ENCODE measurements around the gene TMOD1. TPM values are rescaled to one million over a fixed set of nuclear protein-coding genes. Genes with fewer than 3 reads are reported as not detected.

TMOD1 gene
- total and polyA plus RNA-seq, 9 of the 15 experiments (the other 6 are each of a cell fraction or from before 2014, with no cell fraction given) = 7.1 to 41.2 (median 14.2) TPM

GRCh38 chr9:97564291-97565175 is 63.1 kb downstream of the TMOD1 start (continued):
- 0 out of 2 replicates have a peak, but pooled peaks have one; percentile 24 for TF ChIP-seq JUND (IDR thresholded peaks at IDR 0.05; ENCODE audit: borderline replicate concordance, low read depth, low read length)
- 0 out of 3 replicates have a peak, but pooled peaks have one; percentile 22 for TF ChIP-seq JUND (tag; IDR thresholded peaks at IDR 0.05; ENCODE audit: borderline replicate concordance, low read depth, low read length)
- TF ChIP-seq ELF1 (tag; IDR thresholded peaks at IDR 0.05) = no peak
- no peak for TF ChIP-seq BRD4 (IDR thresholded peaks at IDR 0.05)
- TF ChIP-seq, protein P1, sequence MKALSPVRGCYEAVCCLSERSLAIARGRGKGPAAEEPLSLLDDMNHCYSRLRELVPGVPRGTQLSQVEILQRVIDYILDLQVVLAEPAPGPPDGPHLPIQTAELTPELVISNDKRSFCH (CRISPR knock-in tag; IDR thresholded peaks at IDR 0.05) = no peak
- TF ChIP-seq, protein P1 (tag; IDR thresholded peaks at IDR 0.05) = no peak
- no peak for TF ChIP-seq WHSC1 (IDR thresholded peaks at IDR 0.05; ENCODE audit: low read length)
- TF ChIP-seq, protein P2, sequence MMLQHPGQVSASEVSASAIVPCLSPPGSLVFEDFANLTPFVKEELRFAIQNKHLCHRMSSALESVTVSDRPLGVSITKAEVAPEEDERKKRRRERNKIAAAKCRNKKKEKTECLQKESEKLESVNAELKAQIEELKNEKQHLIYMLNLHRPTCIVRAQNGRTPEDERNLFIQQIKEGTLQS (IDR thresholded peaks at IDR 0.05) = peak; percentile 31; the same call in 1 of the 2 replicates
- TF ChIP-seq, protein P2 (CRISPR knock-in tag; conservative IDR thresholded peaks at IDR 0.05) = no peak
- no peak for TF ChIP-seq BCOR (IDR thresholded peaks at IDR 0.05)
- TF ChIP-seq JUN (IDR thresholded peaks at IDR 0.05; ENCODE audit: borderline replicate concordance, low read depth, low read length) = 0 out of 2 replicates have a peak, but pooled peaks have one; percentile 24
- TF ChIP-seq JUN (CRISPR knock-in tag; IDR thresholded peaks at IDR 0.05; ENCODE audit: borderline replicate concordance) = no peak
- TF ChIP-seq FOS (IDR thresholded peaks at IDR 0.05; ENCODE audit: extremely low read depth, insufficient read length) = peak; percentile 10
- no peak for TF ChIP-seq ELF4 (CRISPR knock-in tag; IDR thresholded peaks at IDR 0.05)
- peak; percentile 23; the same call in 1 of the 2 replicates for TF ChIP-seq TEAD4 (IDR thresholded peaks at IDR 0.05; ENCODE audit: low read length)
- TF ChIP-seq TEAD4 (CRISPR knock-in tag; IDR thresholded peaks at IDR 0.05; ENCODE audit: borderline replicate concordance) = no peak

Data from K562 (cell line).